Measurements from ENCODE around the gene CEP85L.

Gene CEP85L

GRCh38 chr6:118551063-118552053, 100.0 kb downstream of the CEP85L start:
- no peak for DNase-seq (ENCODE audit: low read depth in 1 of 2, low spot score in 1 of 2)
- TF ChIP-seq, protein P1, sequence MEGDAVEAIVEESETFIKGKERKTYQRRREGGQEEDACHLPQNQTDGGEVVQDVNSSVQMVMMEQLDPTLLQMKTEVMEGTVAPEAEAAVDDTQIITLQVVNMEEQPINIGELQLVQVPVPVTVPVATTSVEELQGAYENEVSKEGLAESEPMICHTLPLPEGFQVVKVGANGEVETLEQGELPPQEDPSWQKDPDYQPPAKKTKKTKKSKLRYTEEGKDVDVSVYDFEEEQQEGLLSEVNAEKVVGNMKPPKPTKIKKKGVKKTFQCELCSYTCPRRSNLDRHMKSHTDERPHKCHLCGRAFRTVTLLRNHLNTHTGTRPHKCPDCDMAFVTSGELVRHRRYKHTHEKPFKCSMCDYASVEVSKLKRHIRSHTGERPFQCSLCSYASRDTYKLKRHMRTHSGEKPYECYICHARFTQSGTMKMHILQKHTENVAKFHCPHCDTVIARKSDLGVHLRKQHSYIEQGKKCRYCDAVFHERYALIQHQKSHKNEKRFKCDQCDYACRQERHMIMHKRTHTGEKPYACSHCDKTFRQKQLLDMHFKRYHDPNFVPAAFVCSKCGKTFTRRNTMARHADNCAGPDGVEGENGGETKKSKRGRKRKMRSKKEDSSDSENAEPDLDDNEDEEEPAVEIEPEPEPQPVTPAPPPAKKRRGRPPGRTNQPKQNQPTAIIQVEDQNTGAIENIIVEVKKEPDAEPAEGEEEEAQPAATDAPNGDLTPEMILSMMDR (IDR thresholded peaks at IDR 0.05; ENCODE audit: insufficient read depth, low read length), result no peak
- no peak for TF ChIP-seq GABPA (IDR thresholded peaks at IDR 0.05; ENCODE audit: low read depth)
- TF ChIP-seq POLR2AphosphoS5 (IDR thresholded peaks at IDR 0.05; ENCODE audit: low read depth), result no peak
- no peak for TF ChIP-seq SPI1 (IDR thresholded peaks at IDR 0.05; ENCODE audit: borderline replicate concordance, low read depth)
- TF ChIP-seq REST (IDR thresholded peaks at IDR 0.05; ENCODE audit: insufficient replicate concordance, low read depth), result no peak
- H3K27ac ChIP-seq (replicated peaks), result no peak overlapping the region
- H3K27me3 ChIP-seq (ENCODE audit: insufficient read depth, poor library complexity, severe bottlenecking), result no peaks in the 10 kb centered on the region
- H3K4me3 ChIP-seq (replicated peaks; ENCODE audit: insufficient read depth, low read length), result no peak overlapping the region

GRCh38 chr6:118548613-118549012, 102.8 kb downstream of the CEP85L start:
- Histone ChIP-seq H3K4me3 (replicated peaks; ENCODE audit: insufficient read depth, low read length) (no peak overlapping the region), H3K27ac (replicated peaks) (no peak overlapping the region), H3K27me3 (ENCODE audit: insufficient read depth, poor library complexity, severe bottlenecking) (no peaks in the 10 kb centered on the region)
- TF ChIP-seq REST (IDR thresholded peaks at IDR 0.05; ENCODE audit: insufficient replicate concordance, low read depth) (no peak), POLR2AphosphoS5 (IDR thresholded peaks at IDR 0.05; ENCODE audit: low read depth) (no peak), SPI1 (IDR thresholded peaks at IDR 0.05; ENCODE audit: borderline replicate concordance, low read depth) (no peak), GABPA (IDR thresholded peaks at IDR 0.05; ENCODE audit: low read depth) (no peak)
- TF ChIP-seq, protein P1 (IDR thresholded peaks at IDR 0.05; ENCODE audit: insufficient read depth, low read length), result no peak
- DNase-seq (ENCODE audit: low read depth in 1 of 2, low spot score in 1 of 2), result no peak

- Histone ChIP-seq H3K4me3 (replicated peaks; ENCODE audit: insufficient read depth, low read length) (no peak within 1 kb of the TSS), H3K27ac (replicated peaks) (no peak within 1 kb of the TSS), H3K27me3 (ENCODE audit: insufficient read depth, poor library complexity, severe bottlenecking) (no peaks in the 10 kb centered on the region)
- no peak for DNase-seq (ENCODE audit: low read depth in 1 of 2, low spot score in 1 of 2)
- no peak for TF ChIP-seq GABPA (IDR thresholded peaks at IDR 0.05; ENCODE audit: low read depth)
- TF ChIP-seq, protein P1 (IDR thresholded peaks at IDR 0.05; ENCODE audit: insufficient read depth, low read length), result no peak
- TF ChIP-seq SPI1 (IDR thresholded peaks at IDR 0.05; ENCODE audit: borderline replicate concordance, low read depth), result no peak
- no peak for TF ChIP-seq POLR2AphosphoS5 (IDR thresholded peaks at IDR 0.05; ENCODE audit: low read depth)
- TF ChIP-seq REST (IDR thresholded peaks at IDR 0.05; ENCODE audit: insufficient replicate concordance, low read depth), result no peak
Observed at GRCh38 chr6:118548136-118548535, 103.3 kb downstream of the CEP85L start, which contains the start of gene PLN. TSS of gene PLN (plus strand) at chr6:118548296. CDS start at chr6:118558922, 10,626 bp downstream.
